ENCODE measurements around the gene KDM4B.

Gene KDM4B

DNA sequence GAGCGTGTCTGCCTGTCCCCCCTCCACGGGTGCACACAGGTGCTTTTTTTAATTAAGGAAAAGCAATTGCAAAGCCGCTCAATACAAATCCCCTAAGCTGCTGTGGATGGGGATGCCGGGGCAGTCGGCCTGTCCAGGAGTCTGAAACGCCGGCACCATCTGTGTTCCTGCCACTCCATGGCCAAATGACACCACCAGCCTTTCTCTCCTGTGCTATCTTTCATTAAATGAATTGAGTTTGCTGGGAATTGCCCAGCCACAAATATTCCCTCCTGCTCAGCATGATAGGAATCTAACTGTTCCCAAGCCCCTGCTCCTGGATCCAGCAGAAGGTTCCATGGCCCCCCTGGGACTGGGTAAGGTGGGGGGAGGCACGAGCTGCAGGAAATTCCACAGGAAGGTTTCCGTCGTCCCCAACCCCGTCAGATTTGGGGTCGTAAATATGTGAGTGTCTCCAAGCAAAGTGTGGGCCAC lies 139.2 kb downstream of the KDM4B start:
- Histone ChIP-seq H3K9ac (ENCODE audit: low read length) (no peak overlapping the region), H3K36me3 (ENCODE audit: control insufficient read depth, insufficient read depth, low read length, severe bottlenecking) (peaks cover 48% of the 10 kb centered on the region), H3K27me3 (replicated peaks; ENCODE audit: control insufficient read depth, insufficient read depth, low read length) (no peaks in the 10 kb centered on the region), H3K9me3 (ENCODE audit: control insufficient read depth, low read length) (no peaks in the 10 kb centered on the region), H3K4me1 (ENCODE audit: control insufficient read depth, insufficient read depth, low read length) (peaks cover 6% of the 10 kb centered on the region), H3K4me3 (ENCODE audit: low read length) (no peak overlapping the region)
- DNase-seq (ENCODE audit: low read depth) = no peak

DNA sequence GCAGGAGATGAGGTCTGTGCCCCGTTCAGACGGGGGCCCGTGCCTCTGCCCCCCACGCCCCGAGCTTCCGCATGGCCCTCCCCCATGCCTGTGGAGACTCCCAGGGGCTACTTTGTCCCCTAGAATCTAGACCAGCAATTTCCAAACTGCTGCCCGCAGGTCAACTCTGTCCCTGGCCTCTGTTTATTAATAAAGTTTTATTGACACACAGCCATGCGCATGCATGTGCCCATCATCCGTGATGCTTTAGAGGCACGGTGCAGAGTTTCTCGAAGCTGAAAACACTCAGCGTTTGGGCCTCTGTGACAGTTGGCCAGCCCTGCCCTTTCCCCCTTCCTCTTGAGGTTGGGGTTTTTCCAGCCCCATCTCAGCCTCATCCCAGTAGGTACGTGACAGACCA lies 140.0 kb downstream of the KDM4B start:
- no peak for DNase-seq (ENCODE audit: low read depth)

DNA sequence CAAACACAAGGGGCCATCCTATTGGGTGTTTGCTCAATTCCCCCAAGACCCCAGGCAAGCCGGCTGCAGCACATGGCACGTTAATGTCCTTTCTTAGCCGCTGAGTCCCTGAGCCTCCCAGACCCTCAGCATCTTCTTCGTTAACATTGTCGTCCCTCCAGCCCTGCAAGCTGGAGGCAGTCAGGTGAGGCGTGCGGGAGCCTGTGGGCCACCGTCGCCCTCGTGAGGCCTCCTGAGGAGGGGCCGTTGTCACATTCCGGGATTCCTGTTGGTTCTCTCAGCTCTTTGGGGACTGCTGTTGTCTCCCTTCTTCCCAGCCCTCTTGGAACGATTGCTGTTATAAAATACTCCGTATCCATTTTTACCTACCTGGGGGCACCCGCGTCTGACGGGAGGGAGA lies 140.6 kb downstream of the KDM4B start:
- H3K9ac ChIP-seq (ENCODE audit: low read length) = no peak overlapping the region
- H3K27me3 ChIP-seq (replicated peaks; ENCODE audit: control insufficient read depth, insufficient read depth, low read length) = no peaks in the 10 kb centered on the region
- peaks cover 40% of the 10 kb centered on the region for H3K36me3 ChIP-seq (ENCODE audit: control insufficient read depth, insufficient read depth, low read length, severe bottlenecking)
- no peak overlapping the region for H3K4me3 ChIP-seq (ENCODE audit: low read length)
- no peaks in the 10 kb centered on the region for H3K4me1 ChIP-seq (ENCODE audit: control insufficient read depth, insufficient read depth, low read length)
- H3K9me3 ChIP-seq (ENCODE audit: control insufficient read depth, low read length) = no peaks in the 10 kb centered on the region
- no peak for DNase-seq (ENCODE audit: low read depth)

More for the DNA sequence above, 140.0 kb downstream of the KDM4B start:
- H3K4me3 ChIP-seq (ENCODE audit: low read length) = no peak overlapping the region
- no peaks in the 10 kb centered on the region for H3K27me3 ChIP-seq (replicated peaks; ENCODE audit: control insufficient read depth, insufficient read depth, low read length)
- H3K9me3 ChIP-seq (ENCODE audit: control insufficient read depth, low read length) = no peaks in the 10 kb centered on the region
- no peaks in the 10 kb centered on the region for H3K4me1 ChIP-seq (ENCODE audit: control insufficient read depth, insufficient read depth, low read length)
- H3K36me3 ChIP-seq (ENCODE audit: control insufficient read depth, insufficient read depth, low read length, severe bottlenecking) = peaks cover 47% of the 10 kb centered on the region
- no peak overlapping the region for H3K9ac ChIP-seq (ENCODE audit: low read length)

DNA sequence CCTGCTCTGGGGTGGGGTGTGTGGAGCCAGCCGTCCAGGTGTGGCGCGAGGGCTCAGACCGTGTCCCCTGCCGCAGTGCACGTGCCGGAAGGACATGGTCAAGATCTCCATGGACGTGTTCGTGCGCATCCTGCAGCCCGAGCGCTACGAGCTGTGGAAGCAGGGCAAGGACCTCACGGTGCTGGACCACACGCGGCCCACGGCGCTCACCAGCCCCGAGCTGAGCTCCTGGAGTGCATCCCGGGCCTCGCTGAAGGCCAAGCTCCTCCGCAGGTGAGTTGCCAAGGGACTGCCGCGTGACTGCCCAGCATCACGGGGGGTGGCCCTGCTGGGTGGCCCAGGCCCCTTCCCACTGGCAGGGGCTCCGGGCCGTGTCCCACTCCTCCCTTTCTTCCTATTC lies 141.6 kb downstream of the KDM4B start:
- Histone ChIP-seq H3K36me3 (ENCODE audit: control insufficient read depth, insufficient read depth, low read length, severe bottlenecking) (peaks cover 40% of the 10 kb centered on the region), H3K9me3 (ENCODE audit: control insufficient read depth, low read length) (no peaks in the 10 kb centered on the region), H3K4me1 (ENCODE audit: control insufficient read depth, insufficient read depth, low read length) (no peaks in the 10 kb centered on the region), H3K27me3 (replicated peaks; ENCODE audit: control insufficient read depth, insufficient read depth, low read length) (no peaks in the 10 kb centered on the region), H3K9ac (ENCODE audit: low read length) (no peak overlapping the region), H3K4me3 (ENCODE audit: low read length) (no peak overlapping the region)
- DNase-seq (ENCODE audit: low read depth) = no peak

DNA sequence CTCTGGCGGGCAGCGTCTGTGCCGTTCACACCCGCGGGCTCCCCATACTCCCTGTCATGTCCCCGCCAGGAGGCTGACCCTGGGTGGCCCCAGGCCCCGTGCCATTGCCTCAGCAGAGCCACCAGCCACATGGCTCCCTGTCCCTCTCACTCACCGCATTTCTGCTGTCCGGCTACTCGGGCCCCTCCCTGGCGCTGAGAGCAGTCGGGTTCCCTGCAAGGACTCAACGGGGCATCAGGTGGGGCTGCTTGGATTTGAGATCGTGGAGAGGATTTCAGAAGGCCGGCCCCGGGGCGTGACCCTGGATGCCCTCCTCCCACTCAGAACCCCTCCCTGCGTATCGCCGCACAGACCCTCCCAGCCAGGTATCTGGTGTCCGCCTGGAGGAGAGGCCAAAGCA lies 142.1 kb downstream of the KDM4B start:
- Histone ChIP-seq H3K36me3 (ENCODE audit: control insufficient read depth, insufficient read depth, low read length, severe bottlenecking) (peaks cover 37% of the 10 kb centered on the region), H3K9ac (ENCODE audit: low read length) (no peak overlapping the region), H3K4me1 (ENCODE audit: control insufficient read depth, insufficient read depth, low read length) (no peaks in the 10 kb centered on the region), H3K9me3 (ENCODE audit: control insufficient read depth, low read length) (no peaks in the 10 kb centered on the region), H3K4me3 (ENCODE audit: low read length) (no peak overlapping the region), H3K27me3 (replicated peaks; ENCODE audit: control insufficient read depth, insufficient read depth, low read length) (no peaks in the 10 kb centered on the region)
- DNase-seq (ENCODE audit: low read depth) = no peak

DNA sequence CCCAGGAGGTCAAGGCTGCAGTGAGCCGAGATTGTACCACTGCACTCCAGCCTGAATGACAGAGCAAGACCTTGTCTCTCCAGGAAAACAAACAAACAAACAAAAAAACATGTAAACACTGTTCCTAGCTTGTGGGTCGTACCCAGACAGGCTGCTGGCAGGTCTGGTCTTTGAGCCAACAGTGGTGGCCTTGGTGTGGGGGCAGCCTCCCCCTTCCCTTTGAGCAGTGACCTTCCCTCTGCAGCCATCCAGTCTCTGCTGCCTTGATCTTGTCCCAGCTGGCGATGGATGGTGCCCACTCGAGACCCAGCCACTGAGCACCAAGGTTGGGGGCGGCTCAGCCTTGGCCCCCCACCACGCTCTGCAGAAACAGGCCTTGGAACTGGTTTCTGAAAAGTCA lies 143.3 kb downstream of the KDM4B start:
- Histone ChIP-seq H3K4me3 (ENCODE audit: low read length) (no peak overlapping the region), H3K9me3 (ENCODE audit: control insufficient read depth, low read length) (no peaks in the 10 kb centered on the region), H3K4me1 (ENCODE audit: control insufficient read depth, insufficient read depth, low read length) (no peaks in the 10 kb centered on the region), H3K36me3 (ENCODE audit: control insufficient read depth, insufficient read depth, low read length, severe bottlenecking) (peaks cover 27% of the 10 kb centered on the region), H3K9ac (ENCODE audit: low read length) (no peak overlapping the region), H3K27me3 (replicated peaks; ENCODE audit: control insufficient read depth, insufficient read depth, low read length) (no peaks in the 10 kb centered on the region)
- no peak for DNase-seq (ENCODE audit: low read depth)

DNA sequence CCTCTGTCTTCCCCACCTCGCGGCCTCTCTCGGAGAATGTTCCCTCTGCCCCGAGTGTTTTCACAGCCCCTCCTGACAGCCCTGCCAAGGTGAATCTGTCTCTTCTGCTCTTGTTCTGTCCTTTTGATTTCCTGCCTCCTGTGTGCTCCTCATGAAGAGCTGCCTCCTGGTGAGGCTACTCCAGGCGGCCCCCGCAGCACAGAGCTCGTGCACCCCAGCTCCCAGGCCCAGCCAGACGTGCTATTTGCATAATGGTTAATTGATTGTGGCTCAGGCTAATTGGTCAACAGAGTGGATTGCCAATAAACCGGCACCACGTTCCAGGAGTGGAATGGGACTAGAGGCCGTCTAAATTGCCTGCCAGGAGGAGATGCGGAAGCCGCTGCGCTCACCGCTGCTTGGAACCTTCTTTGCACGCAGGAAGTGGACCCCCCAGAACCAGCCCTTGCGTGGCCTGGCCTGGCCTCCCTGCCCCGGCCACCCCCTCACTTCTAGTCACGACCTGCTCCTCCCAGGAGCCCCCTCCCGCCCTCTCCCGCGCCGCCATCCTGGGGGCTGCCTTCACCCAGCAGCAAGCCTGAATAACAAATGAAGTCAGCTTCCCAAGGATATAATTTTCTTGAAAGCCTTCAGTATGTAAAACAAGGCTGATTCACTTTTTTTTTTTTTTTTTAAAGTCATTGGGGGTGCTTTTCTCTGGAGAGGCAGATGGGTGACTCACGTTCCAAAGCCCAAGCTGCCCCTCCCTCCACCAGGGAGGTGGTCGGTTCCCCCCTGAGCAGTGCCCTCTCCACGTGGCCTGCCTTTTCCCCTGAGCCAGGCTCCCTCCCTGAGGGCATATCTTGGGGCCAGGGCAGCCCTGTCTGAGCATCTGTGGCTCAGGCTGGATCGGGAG lies 144.0 kb downstream of the KDM4B start:
- Histone ChIP-seq H3K4me1 (ENCODE audit: control insufficient read depth, insufficient read depth, low read length) (no peaks in the 10 kb centered on the region), H3K9ac (ENCODE audit: low read length) (no peak overlapping the region), H3K4me3 (ENCODE audit: low read length) (no peak overlapping the region), H3K9me3 (ENCODE audit: control insufficient read depth, low read length) (no peaks in the 10 kb centered on the region), H3K27me3 (replicated peaks; ENCODE audit: control insufficient read depth, insufficient read depth, low read length) (no peaks in the 10 kb centered on the region), H3K36me3 (ENCODE audit: control insufficient read depth, insufficient read depth, low read length, severe bottlenecking) (peaks cover 24% of the 10 kb centered on the region)
- DNase-seq (ENCODE audit: low read depth) = peak; percentile 64

DNA sequence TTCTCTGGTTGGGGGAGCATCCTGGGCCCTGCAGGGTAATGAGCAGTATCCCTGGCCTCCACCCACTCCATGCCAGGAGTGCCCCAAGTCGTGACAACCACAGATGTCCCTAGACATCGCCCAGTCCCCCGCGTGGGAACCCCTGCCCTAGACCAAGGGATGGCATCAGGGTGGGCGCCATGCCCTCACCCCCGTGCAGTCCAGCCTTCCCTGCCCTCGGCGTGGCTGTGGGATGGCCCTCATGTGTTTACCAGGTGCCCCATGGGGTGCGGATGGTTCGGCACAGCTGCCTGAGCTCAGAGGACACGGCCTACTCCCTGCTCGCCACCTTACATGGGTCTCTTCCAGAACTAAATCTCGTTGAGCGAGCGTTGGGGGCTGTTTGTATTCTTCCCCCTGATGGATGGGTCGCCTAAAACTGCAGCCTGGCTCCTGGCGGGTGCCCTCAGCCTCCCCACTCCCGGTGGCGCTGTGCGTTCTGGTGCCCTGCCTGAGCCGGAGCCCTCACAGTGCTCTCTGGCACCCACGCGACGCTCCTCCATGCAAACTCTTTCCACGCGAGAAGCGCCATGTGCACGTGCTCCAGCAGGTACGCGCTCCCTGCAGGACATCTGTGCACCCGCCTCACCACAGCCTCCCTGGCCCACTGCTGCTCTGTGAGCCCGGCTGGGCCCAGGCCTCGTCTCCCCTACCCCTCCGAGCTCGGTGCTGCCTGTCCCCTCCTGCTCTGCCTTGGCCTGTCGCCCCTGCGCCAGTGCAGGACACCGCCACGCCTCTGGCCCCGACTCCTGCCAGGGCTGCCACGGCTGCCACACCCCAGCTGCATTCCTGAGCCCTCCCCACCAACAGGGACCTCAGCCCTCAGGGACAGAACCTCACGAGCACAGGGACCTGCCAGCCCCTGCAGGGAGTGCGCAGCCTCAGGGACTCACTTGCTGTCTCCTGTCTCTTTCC lies 145.0 kb downstream of the KDM4B start:
- Histone ChIP-seq H3K27me3 (replicated peaks; ENCODE audit: control insufficient read depth, insufficient read depth, low read length) (no peaks in the 10 kb centered on the region), H3K36me3 (ENCODE audit: control insufficient read depth, insufficient read depth, low read length, severe bottlenecking) (peaks cover 24% of the 10 kb centered on the region), H3K4me1 (ENCODE audit: control insufficient read depth, insufficient read depth, low read length) (no peaks in the 10 kb centered on the region), H3K4me3 (ENCODE audit: low read length) (no peak overlapping the region), H3K9me3 (ENCODE audit: control insufficient read depth, low read length) (no peaks in the 10 kb centered on the region), H3K9ac (ENCODE audit: low read length) (no peak overlapping the region)
- no peak for DNase-seq (ENCODE audit: low read depth)

DNA sequence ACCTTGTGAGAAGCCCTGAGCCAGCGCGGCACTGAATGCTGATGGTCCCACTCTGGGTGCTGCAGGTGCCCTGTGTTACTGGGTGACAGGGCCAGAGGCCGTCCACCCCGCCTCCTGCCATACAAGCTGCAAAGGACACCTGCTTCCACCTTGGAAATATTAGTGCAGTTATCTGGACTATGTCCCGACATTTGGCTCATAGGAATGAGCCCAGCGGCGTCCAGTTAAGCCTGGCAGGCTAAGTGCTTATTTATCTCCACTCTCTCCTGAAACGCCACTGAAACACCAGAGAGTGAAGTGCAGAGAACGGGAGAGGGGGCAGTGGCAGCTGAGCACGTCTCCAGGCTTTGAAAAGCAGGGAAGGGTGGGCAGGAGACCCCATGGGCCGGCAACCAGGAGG lies 145.8 kb downstream of the KDM4B start:
- Histone ChIP-seq H3K4me3 (ENCODE audit: low read length) (no peak overlapping the region), H3K36me3 (ENCODE audit: control insufficient read depth, insufficient read depth, low read length, severe bottlenecking) (peaks cover 20% of the 10 kb centered on the region)

DNA sequence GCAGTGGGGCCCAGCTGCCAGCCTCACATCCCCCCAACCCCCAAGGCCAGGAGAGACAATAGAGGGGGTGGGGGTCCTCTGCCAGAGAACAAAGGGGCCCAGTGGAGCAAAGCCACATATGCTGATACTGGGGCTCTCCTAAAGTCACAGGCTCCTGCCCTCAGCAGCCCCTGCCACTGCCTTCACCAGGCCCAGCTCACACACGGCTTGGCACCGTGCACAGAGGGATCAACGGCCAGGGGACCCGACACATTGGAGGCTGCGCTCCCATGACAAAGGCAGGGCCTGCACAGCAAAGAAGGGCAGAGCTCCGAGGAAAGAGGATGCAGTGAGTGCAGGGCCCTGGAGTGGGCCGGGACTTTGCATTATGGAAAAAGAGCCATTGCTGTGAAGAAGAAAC lies 146.4 kb downstream of the KDM4B start:
- no peaks in the 10 kb centered on the region for H3K27me3 ChIP-seq (replicated peaks; ENCODE audit: control insufficient read depth, insufficient read depth, low read length)
- no peak overlapping the region for H3K9ac ChIP-seq (ENCODE audit: low read length)
- peaks cover 24% of the 10 kb centered on the region for H3K36me3 ChIP-seq (ENCODE audit: control insufficient read depth, insufficient read depth, low read length, severe bottlenecking)

More for the DNA sequence above, 145.8 kb downstream of the KDM4B start:
- no peak for DNase-seq (ENCODE audit: low read depth)
- Histone ChIP-seq H3K9ac (ENCODE audit: low read length) (no peak overlapping the region), H3K9me3 (ENCODE audit: control insufficient read depth, low read length) (no peaks in the 10 kb centered on the region), H3K4me1 (ENCODE audit: control insufficient read depth, insufficient read depth, low read length) (no peaks in the 10 kb centered on the region), H3K27me3 (replicated peaks; ENCODE audit: control insufficient read depth, insufficient read depth, low read length) (no peaks in the 10 kb centered on the region)

DNA sequence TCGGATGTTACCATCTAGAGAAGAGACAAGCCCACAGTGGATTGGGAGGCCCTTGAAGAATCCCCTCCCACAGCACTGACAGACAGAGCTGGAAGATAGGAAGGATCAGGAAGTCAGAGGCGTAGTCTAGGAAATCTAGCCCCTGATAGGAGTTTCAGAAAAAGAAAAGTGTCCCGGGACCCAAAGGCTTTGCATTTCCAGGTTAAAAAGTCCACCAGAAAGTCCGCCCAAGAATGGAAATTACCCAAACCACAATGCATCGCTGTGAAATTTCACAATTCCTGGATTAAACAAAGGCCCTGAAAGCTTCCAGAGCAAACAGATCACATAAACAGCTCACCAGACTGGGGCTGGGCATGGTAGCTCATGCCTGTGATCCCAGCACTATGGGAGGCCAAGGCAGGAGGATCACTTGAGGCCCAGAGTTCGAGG lies 146.9 kb downstream of the KDM4B start:
- H3K9me3 ChIP-seq (ENCODE audit: control insufficient read depth, low read length) = no peaks in the 10 kb centered on the region
- no peaks in the 10 kb centered on the region for H3K27me3 ChIP-seq (replicated peaks; ENCODE audit: control insufficient read depth, insufficient read depth, low read length)

More for the DNA sequence above, 146.4 kb downstream of the KDM4B start:
- H3K4me1 ChIP-seq (ENCODE audit: control insufficient read depth, insufficient read depth, low read length) = no peaks in the 10 kb centered on the region
- no peak overlapping the region for H3K4me3 ChIP-seq (ENCODE audit: low read length)
- DNase-seq (ENCODE audit: low read depth) = no peak
- H3K9me3 ChIP-seq (ENCODE audit: control insufficient read depth, low read length) = no peaks in the 10 kb centered on the region

More for the DNA sequence above, 146.9 kb downstream of the KDM4B start:
- H3K4me3 ChIP-seq (ENCODE audit: low read length) = no peak overlapping the region
- H3K36me3 ChIP-seq (ENCODE audit: control insufficient read depth, insufficient read depth, low read length, severe bottlenecking) = peaks cover 21% of the 10 kb centered on the region
- H3K9ac ChIP-seq (ENCODE audit: low read length) = no peak overlapping the region
- DNase-seq (ENCODE audit: low read depth) = no peak
- no peaks in the 10 kb centered on the region for H3K4me1 ChIP-seq (ENCODE audit: control insufficient read depth, insufficient read depth, low read length)

Data from adipocyte (in vitro differentiated cells).